GM12864 (cell line): ENCODE data around the gene DNAJC1.

Experiments
- DNase-seq: peaks from one replicate; pipeline ENCODE4 v3.0.0-alpha.2; 2011; ENCODE audit warnings: low read depth
- H3K4me3 ChIP-seq: 2 replicates; pipeline ENCODE4 v1.5.1; 2011; ENCODE audit warnings: mild to moderate bottlenecking, low read depth, low read length, control low read depth
- TF ChIP-seq, protein P1 (sequence below): IDR thresholded peaks from 2 replicates; pipeline ENCODE4 v1.5.1; 2011; ENCODE audit warnings: low read depth, mild to moderate bottlenecking, moderate library complexity, low read length, control low read depth, inconsistent platforms; ENCODE audit errors: missing control alignments

Gene DNAJC1

DNA sequence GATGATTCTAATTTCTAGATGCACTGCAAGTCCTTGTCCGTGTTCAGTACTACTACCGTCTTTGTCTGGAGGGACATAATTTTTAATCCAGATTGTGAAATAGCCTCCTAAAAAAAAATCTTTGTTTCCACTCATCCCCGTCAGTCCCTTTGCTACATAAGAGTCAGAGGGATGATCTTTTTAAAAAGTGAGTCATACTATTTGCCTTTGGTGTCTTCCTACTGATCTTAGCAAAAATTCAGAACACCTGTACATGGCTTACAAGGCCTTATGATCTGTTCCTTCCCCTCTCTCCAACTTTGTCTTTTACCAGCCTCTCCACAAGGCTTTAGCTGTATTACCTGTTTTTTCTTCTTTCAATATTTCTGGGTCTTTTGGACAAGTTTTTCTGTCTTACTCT, 296.0 kb downstream of the DNAJC1 start:
- H3K4me3 ChIP-seq = no peak overlapping the region
- TF ChIP-seq, protein P1, sequence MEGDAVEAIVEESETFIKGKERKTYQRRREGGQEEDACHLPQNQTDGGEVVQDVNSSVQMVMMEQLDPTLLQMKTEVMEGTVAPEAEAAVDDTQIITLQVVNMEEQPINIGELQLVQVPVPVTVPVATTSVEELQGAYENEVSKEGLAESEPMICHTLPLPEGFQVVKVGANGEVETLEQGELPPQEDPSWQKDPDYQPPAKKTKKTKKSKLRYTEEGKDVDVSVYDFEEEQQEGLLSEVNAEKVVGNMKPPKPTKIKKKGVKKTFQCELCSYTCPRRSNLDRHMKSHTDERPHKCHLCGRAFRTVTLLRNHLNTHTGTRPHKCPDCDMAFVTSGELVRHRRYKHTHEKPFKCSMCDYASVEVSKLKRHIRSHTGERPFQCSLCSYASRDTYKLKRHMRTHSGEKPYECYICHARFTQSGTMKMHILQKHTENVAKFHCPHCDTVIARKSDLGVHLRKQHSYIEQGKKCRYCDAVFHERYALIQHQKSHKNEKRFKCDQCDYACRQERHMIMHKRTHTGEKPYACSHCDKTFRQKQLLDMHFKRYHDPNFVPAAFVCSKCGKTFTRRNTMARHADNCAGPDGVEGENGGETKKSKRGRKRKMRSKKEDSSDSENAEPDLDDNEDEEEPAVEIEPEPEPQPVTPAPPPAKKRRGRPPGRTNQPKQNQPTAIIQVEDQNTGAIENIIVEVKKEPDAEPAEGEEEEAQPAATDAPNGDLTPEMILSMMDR = no peak
- no peak for DNase-seq
